ENCODE data around the gene AKAP13.

DNA sequence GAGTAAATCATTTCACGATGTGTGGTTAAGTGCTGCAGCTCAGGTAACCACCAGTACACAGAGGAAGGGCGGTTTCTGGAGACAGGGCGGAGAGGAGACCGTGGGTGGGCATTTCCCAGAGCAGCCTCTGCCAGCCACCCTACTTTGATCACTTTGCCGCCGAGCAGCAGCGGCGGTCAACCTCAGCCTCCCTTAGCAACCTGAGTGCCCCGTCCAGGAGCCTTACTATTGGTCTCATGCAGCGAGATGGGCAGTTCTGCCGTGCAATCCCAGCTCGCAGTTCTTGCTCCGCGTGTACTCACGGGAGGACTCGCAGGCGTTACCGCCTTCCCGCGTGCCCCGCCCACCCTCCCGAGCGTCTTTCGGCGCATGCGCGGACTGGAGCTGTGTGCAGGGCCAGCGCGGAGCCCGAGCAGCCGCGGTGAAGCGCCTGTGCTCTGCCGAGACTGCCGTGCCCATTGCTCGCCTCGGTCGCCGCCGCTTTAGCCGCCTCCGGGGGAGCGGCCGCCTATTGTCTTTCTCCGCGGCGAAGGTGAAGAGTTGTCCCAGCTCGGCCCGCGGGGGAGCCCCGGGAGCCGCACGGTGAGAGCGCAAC, at the start of gene AKAP13:
- TF ChIP-seq ELF4 (IDR thresholded peaks at IDR 0.05) (no peak), SP1 (IDR thresholded peaks at IDR 0.05) (no peak), BHLHE40 (IDR thresholded peaks at IDR 0.05; ENCODE audit: borderline replicate concordance) (no peak), TARDBP (IDR thresholded peaks at IDR 0.05) (no peak), FOXM1 (IDR thresholded peaks at IDR 0.05; ENCODE audit: borderline replicate concordance) (no peak), ZNF384 (IDR thresholded peaks at IDR 0.05) (no peak), HDGF (IDR thresholded peaks at IDR 0.05; ENCODE audit: borderline replicate concordance) (no peak), FOXK2 (IDR thresholded peaks at IDR 0.05) (no peak), SUZ12 (IDR thresholded peaks at IDR 0.05) (no peak)
- TF ChIP-seq, protein P1, sequence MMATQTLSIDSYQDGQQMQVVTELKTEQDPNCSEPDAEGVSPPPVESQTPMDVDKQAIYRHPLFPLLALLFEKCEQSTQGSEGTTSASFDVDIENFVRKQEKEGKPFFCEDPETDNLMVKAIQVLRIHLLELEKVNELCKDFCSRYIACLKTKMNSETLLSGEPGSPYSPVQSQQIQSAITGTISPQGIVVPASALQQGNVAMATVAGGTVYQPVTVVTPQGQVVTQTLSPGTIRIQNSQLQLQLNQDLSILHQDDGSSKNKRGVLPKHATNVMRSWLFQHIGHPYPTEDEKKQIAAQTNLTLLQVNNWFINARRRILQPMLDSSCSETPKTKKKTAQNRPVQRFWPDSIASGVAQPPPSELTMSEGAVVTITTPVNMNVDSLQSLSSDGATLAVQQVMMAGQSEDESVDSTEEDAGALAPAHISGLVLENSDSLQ (IDR thresholded peaks at IDR 0.05), result peak; percentile 98

Data from HEK293T (cell line).